Body of pancreas (tissue), 4 donors: ENCODE measurements around the gene C5orf52. TPM values are rescaled to one million over a fixed set of nuclear protein-coding genes. Genes with fewer than 3 reads are reported as not detected.

Experiments
- ATAC-seq: fragments of 150-250 bp; one replicate; pipeline ENCODE4 v1.9.1; 2016
- DNase-seq, 4 donors: peaks; one replicate each; pipeline ENCODE4 v3.0.0-alpha.2; 2019
- H3K27ac ChIP-seq, 4 donors: fragments of 200-600 bp; sonication (generic); 1 replicate in 3 of 4; 2 replicates in 1 of 4; pipeline versions ENCODE4 v1.5.1 to v1.6.1; 2016 to 2019; ENCODE audit warnings: mild to moderate bottlenecking in 1 of 4, mixed read lengths in 1 of 4, moderate library complexity in 1 of 4
- H3K27me3 ChIP-seq, 2 donors: fragments of 200-600 bp; sonication (generic); one replicate each; pipeline ENCODE4 v1.6.0; 2016; ENCODE audit warnings: mild to moderate bottlenecking in 1 of 2
- H3K36me3 ChIP-seq, 2 donors: fragments of 200-600 bp; sonication (generic); replicated peaks in 1 of 2; 2 replicates each; pipeline ENCODE4 v1.5.1; 2016; ENCODE audit warnings: low read depth in 2 of 2; ENCODE audit not compliant: insufficient read depth in 1 of 2
- H3K4me1 ChIP-seq: fragments of 200-600 bp; sonication (generic); one replicate; pipeline ENCODE4 v1.6.0; 2016
- H3K4me3 ChIP-seq, 2 donors: fragments of 200-600 bp; sonication (generic); 1 replicate in 1 of 2; 2 replicates in 1 of 2; pipeline ENCODE4 v1.5.1; 2016 to 2019
- H3K9me3 ChIP-seq, 3 donors: fragments of 200-600 bp; sonication (generic); 1 replicate in 2 of 3; 2 replicates in 1 of 3; pipeline ENCODE4 v1.5.1; 2016
- POLR2A ChIP-seq, 3 donors: fragments of 450-650 bp; IDR thresholded peaks; one replicate each; pipeline ENCODE4 v1.6.1; 2016; ENCODE audit warnings: antibody characterized with exemption in 3 of 3, mild to moderate bottlenecking in 2 of 3
- WGBS, 2 donors: methylation state at CpG; one replicate each; pipeline ENCODE4 v1.1.5; 2017; 5-methylcytosine and 5-hydroxymethylcytosine counted together
- intact Hi-C: fragments of 100-400 bp; cut with DNase I; formaldehyde crosslinking; loops from one replicate; pipeline ENCODE4 v1.15.1; 2023
- total RNA-seq, 2 donors: library from RNA; depleted of rRNA; stranded (reverse); fragments of >200 nt; gene quantifications; one replicate each; pipeline ENCODE4 v1.1.0, GENCODE V29; 2016
- TF ChIP-seq, protein P1 (sequence below), 7 experiments: fragments of 450-650 bp in 4 of 7; fragments of 200-600 bp in 3 of 7; sonication (generic) in 3 of 7; IDR thresholded peaks; one replicate each; pipeline ENCODE4 v1.5.1; 2016 to 2019; ENCODE audit warnings: antibody characterized with exemption in 7 of 7

The C5orf52 gene
- total RNA-seq, 2 donors from 2014 or later: not detected

GRCh38 chr5:157659868-157660660 is 11.3 kb upstream of the C5orf52 start:
- WGBS, 2 donors: 74 to 81% methylated on average over 8 of the region's 8 CpGs
- no peak overlapping the region for H3K4me3 ChIP-seq
- no peaks in the 10 kb centered on the region for H3K27me3 ChIP-seq
- H3K9me3 ChIP-seq: no peaks in the 10 kb centered on the region
- DNase-seq (no peak), ATAC-seq (no peak)
- H3K4me1 ChIP-seq: no peaks in the 10 kb centered on the region
- no peak for TF ChIP-seq POLR2A (IDR thresholded peaks at IDR 0.05)
- TF ChIP-seq, protein P1, sequence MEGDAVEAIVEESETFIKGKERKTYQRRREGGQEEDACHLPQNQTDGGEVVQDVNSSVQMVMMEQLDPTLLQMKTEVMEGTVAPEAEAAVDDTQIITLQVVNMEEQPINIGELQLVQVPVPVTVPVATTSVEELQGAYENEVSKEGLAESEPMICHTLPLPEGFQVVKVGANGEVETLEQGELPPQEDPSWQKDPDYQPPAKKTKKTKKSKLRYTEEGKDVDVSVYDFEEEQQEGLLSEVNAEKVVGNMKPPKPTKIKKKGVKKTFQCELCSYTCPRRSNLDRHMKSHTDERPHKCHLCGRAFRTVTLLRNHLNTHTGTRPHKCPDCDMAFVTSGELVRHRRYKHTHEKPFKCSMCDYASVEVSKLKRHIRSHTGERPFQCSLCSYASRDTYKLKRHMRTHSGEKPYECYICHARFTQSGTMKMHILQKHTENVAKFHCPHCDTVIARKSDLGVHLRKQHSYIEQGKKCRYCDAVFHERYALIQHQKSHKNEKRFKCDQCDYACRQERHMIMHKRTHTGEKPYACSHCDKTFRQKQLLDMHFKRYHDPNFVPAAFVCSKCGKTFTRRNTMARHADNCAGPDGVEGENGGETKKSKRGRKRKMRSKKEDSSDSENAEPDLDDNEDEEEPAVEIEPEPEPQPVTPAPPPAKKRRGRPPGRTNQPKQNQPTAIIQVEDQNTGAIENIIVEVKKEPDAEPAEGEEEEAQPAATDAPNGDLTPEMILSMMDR (IDR thresholded peaks at IDR 0.05): no peak
- intact Hi-C loops: no loop called here
- no peak overlapping the region for H3K27ac ChIP-seq
- H3K36me3 ChIP-seq: no peaks in the 10 kb centered on the region

- Histone ChIP-seq H3K9me3 (no peaks in the 10 kb centered on the region), H3K36me3 (no peaks in the 10 kb centered on the region), H3K27ac (no peak overlapping the region), H3K4me1 (peaks cover 4% of the 10 kb centered on the region), H3K27me3 (no peaks in the 10 kb centered on the region), H3K4me3 (no peak overlapping the region)
- DNase-seq: peak in 1 of 4 donors; percentile 30
- TF ChIP-seq POLR2A (IDR thresholded peaks at IDR 0.05): no peak
- TF ChIP-seq, protein P1 (IDR thresholded peaks at IDR 0.05): no peak
- WGBS, 2 donors: 66 to 72% methylated on average over 2 of the region's 2 CpGs
- intact Hi-C loops: no loop called here
- ATAC-seq: no peak
Observed at GRCh38 chr5:157665467-157666070, 5.8 kb upstream of the C5orf52 start.

- TF ChIP-seq, protein P1 (IDR thresholded peaks at IDR 0.05): no peak
- no peaks in the 10 kb centered on the region for H3K9me3 ChIP-seq
- H3K4me3 ChIP-seq: no peak overlapping the region
- DNase-seq: no peak
- no peak for ATAC-seq
- no peak overlapping the region for H3K27ac ChIP-seq
- H3K27me3 ChIP-seq: no peaks in the 10 kb centered on the region
- intact Hi-C loops: no loop called here
- 27 to 40% methylated on average over 1 of the region's 1 CpG for WGBS, 2 donors
- H3K4me1 ChIP-seq: peaks cover 15% of the 10 kb centered on the region
- no peaks in the 10 kb centered on the region for H3K36me3 ChIP-seq
Observed at GRCh38 chr5:157668356-157668755, 3.0 kb upstream of the C5orf52 start.

GRCh38 chr5:157669701-157670097 is 1.6 kb upstream of the C5orf52 start:
- 84 to 86% methylated on average over 6 of the region's 6 CpGs for WGBS, 2 donors
- Histone ChIP-seq H3K36me3 (no peaks in the 10 kb centered on the region), H3K27me3 (no peaks in the 10 kb centered on the region), H3K27ac (no peak overlapping the region), H3K4me3 (no peak overlapping the region), H3K9me3 (no peaks in the 10 kb centered on the region), H3K4me1 (peaks cover 15% of the 10 kb centered on the region)
- ATAC-seq: no peak
- no peak for TF ChIP-seq POLR2A (IDR thresholded peaks at IDR 0.05)
- TF ChIP-seq, protein P1 (IDR thresholded peaks at IDR 0.05): no peak
- intact Hi-C loops: no loop called here
- DNase-seq: no peak
